Measurements from ENCODE around the gene DDX23. TPM values are rescaled to one million over a fixed set of nuclear protein-coding genes. Genes with fewer than 3 reads are reported as not detected.

DDX23 gene
- total RNA-seq, 1 experiment from 2014 or later = 130 TPM

DNA sequence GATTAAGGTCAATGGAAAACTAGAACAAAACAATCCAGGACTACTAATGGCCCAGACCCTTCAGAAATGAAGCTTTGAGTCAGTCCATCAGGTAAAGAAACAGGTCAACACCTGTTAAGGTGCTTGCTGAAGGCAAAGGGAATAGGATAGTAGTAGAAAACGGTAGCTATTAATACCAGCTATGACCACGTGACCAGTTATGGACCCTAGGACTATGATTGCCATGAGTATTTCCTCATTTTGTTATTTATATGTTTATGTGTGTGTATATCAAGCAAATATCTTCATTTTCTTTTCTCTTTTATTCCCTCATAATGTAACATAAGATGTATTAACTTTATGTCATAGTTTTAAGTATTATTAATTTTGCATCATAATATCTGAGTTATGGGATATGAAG lies 47.7 kb upstream of the DDX23 start:
- Histone ChIP-seq H3K4me3 (ENCODE audit: low read depth in 2 of 2, low read length in 2 of 2) (no peak overlapping the region), H3K4me1 (ENCODE audit: control insufficient read depth, insufficient read depth, low read length) (no peaks in the 10 kb centered on the region), H3K27ac (ENCODE audit: low read length) (no peak overlapping the region), H3K9me3 (ENCODE audit: control insufficient read depth, insufficient read depth, low read depth, low read length) (no peaks in the 10 kb centered on the region), H3K36me3 (ENCODE audit: control insufficient read depth, insufficient read depth, low read length) (no peaks in the 10 kb centered on the region), H3K27me3 (ENCODE audit: control insufficient read depth, insufficient read depth, low read length) (no peaks in the 10 kb centered on the region)
- intact Hi-C loops (cut with micrococcal nuclease; ENCODE audit: unreplicated experiment) = no loop called here
- CTCF ChIA-PET = interaction anchor here (1.9 kb wide), 1 partner anchor 9 kb away, joined by 4 read pairs; no protein-coding TSS in a partner anchor
- in situ Hi-C loops (cut with HindIII; ENCODE audit: low pct_unique_long_range_greater_than_20kb, low sequenced_read_pairs) = no loop called here
- POLR2A ChIA-PET = interaction anchor here (0.6 kb wide), 2 partner anchors 46 to 94 kb away, joined by 3 read pairs; no protein-coding TSS in a partner anchor
- TF ChIP-seq, protein P1, sequence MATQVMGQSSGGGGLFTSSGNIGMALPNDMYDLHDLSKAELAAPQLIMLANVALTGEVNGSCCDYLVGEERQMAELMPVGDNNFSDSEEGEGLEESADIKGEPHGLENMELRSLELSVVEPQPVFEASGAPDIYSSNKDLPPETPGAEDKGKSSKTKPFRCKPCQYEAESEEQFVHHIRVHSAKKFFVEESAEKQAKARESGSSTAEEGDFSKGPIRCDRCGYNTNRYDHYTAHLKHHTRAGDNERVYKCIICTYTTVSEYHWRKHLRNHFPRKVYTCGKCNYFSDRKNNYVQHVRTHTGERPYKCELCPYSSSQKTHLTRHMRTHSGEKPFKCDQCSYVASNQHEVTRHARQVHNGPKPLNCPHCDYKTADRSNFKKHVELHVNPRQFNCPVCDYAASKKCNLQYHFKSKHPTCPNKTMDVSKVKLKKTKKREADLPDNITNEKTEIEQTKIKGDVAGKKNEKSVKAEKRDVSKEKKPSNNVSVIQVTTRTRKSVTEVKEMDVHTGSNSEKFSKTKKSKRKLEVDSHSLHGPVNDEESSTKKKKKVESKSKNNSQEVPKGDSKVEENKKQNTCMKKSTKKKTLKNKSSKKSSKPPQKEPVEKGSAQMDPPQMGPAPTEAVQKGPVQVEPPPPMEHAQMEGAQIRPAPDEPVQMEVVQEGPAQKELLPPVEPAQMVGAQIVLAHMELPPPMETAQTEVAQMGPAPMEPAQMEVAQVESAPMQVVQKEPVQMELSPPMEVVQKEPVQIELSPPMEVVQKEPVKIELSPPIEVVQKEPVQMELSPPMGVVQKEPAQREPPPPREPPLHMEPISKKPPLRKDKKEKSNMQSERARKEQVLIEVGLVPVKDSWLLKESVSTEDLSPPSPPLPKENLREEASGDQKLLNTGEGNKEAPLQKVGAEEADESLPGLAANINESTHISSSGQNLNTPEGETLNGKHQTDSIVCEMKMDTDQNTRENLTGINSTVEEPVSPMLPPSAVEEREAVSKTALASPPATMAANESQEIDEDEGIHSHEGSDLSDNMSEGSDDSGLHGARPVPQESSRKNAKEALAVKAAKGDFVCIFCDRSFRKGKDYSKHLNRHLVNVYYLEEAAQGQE (IDR thresholded peaks at IDR 0.05; ENCODE audit: insufficient read depth in 1 of 2, low read depth in 2 of 2, low read length in 1 of 2) = no peak
- TF ChIP-seq, protein P2, sequence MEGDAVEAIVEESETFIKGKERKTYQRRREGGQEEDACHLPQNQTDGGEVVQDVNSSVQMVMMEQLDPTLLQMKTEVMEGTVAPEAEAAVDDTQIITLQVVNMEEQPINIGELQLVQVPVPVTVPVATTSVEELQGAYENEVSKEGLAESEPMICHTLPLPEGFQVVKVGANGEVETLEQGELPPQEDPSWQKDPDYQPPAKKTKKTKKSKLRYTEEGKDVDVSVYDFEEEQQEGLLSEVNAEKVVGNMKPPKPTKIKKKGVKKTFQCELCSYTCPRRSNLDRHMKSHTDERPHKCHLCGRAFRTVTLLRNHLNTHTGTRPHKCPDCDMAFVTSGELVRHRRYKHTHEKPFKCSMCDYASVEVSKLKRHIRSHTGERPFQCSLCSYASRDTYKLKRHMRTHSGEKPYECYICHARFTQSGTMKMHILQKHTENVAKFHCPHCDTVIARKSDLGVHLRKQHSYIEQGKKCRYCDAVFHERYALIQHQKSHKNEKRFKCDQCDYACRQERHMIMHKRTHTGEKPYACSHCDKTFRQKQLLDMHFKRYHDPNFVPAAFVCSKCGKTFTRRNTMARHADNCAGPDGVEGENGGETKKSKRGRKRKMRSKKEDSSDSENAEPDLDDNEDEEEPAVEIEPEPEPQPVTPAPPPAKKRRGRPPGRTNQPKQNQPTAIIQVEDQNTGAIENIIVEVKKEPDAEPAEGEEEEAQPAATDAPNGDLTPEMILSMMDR (IDR thresholded peaks at IDR 0.05) = no peak
- TF ChIP-seq TCF7L2 (IDR thresholded peaks at IDR 0.05; ENCODE audit: low read depth, low read length) = no peak
- no peak for TF ChIP-seq POLR2AphosphoS5 (IDR thresholded peaks at IDR 0.05; ENCODE audit: low read depth, low read length)
- TF ChIP-seq SIN3A (IDR thresholded peaks at IDR 0.05; ENCODE audit: borderline replicate concordance, insufficient read depth, low read depth, low read length) = no peak
- BruUV-seq (replicated peaks) = no TSS peak
- DNase-seq (ENCODE audit: low read depth, low spot score) (no peak), ATAC-seq (no peak)

DNA sequence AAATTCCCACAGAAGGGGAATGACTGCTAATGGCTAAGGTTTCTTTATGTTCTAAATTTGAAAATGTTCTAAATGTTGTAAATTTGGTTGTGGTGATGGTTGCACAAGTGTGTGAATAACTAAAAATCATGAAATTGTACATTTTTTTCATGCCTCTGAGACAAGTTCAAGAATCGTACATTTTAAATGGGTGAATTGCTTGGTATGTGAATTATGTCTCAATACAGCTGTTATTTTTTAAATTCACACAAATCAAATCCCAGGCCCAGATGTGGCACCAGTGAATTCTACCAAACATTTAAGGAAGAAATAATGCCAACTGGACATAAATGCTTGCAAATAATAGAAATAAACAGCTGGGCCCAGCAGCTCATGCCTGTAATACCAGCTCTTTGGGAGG lies 42.3 kb upstream of the DDX23 start:
- BruUV-seq (replicated peaks) = no TSS peak
- TF ChIP-seq, protein P2 (IDR thresholded peaks at IDR 0.05) = no peak
- no peak for TF ChIP-seq SIN3A (IDR thresholded peaks at IDR 0.05; ENCODE audit: borderline replicate concordance, insufficient read depth, low read depth, low read length)
- no peak for TF ChIP-seq POLR2AphosphoS5 (IDR thresholded peaks at IDR 0.05; ENCODE audit: low read depth, low read length)
- no peak for TF ChIP-seq TCF7L2 (IDR thresholded peaks at IDR 0.05; ENCODE audit: low read depth, low read length)
- TF ChIP-seq, protein P1 (IDR thresholded peaks at IDR 0.05; ENCODE audit: insufficient read depth in 1 of 2, low read depth in 2 of 2, low read length in 1 of 2) = no peak
- DNase-seq (ENCODE audit: low read depth, low spot score) (no peak), ATAC-seq (no peak)
- intact Hi-C loops (cut with micrococcal nuclease; ENCODE audit: unreplicated experiment) = no loop called here
- Histone ChIP-seq H3K27ac (ENCODE audit: low read length) (no peak overlapping the region), H3K27me3 (ENCODE audit: control insufficient read depth, insufficient read depth, low read length) (peaks cover 4% of the 10 kb centered on the region), H3K4me3 (ENCODE audit: low read depth in 2 of 2, low read length in 2 of 2) (no peak overlapping the region), H3K36me3 (ENCODE audit: control insufficient read depth, insufficient read depth, low read length) (no peaks in the 10 kb centered on the region), H3K4me1 (ENCODE audit: control insufficient read depth, insufficient read depth, low read length) (no peaks in the 10 kb centered on the region), H3K9me3 (ENCODE audit: control insufficient read depth, insufficient read depth, low read depth, low read length) (no peaks in the 10 kb centered on the region)
- ChIA-PET POLR2A (no interaction called here), CTCF (interaction anchor here (1.1 kb wide), 1 partner anchor 9 kb away, joined by 3 read pairs; no protein-coding TSS in a partner anchor)
- in situ Hi-C loops (cut with HindIII; ENCODE audit: low pct_unique_long_range_greater_than_20kb, low sequenced_read_pairs) = no loop called here
